Activated CD8-positive, alpha-beta memory T cell treated with anti-CD3 and anti-CD28 coated beads, Interleukin-2, amount 50 U/mL, for 4 hours (primary cell): ENCODE measurements around the gene OCEL1.
"Not testable (repeated sequence)": the region's sequence is repeated elsewhere in the genome, so short reads cannot be mapped to it uniquely, and the experiment has no call there.

Experiments
- DNase-seq: peaks from one replicate; pipeline ENCODE4 v3.0.0-alpha.2; 2020

Gene OCEL1

GRCh38 chr19:17226002-17226933 lies at the start of gene OCEL1:
Gene OCEL1 (plus strand): TSS chr19:17226226. CDS start chr19:17226248, 22 bp downstream.
- peak; percentile 96 for DNase-seq

DNA sequence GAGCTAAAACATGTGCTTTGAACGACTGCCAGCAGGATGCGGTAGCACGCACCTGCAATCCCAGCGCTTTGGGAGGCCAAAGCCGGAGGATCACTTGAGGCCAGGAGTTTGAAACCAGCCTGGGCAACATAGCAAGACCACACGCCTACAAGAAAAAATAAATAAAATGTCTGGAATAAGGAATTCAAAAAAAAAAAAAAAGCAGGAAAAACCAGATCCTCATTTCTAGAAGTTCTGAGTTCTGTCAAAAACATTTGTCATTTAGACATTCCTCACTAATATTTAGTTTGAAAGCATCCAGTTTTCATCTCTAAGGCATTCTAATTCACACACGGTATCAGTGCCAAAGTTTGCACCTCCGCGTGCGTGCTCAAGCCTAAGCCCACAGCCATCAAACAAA lies 47.7 kb upstream of the OCEL1 start:
- no peak for DNase-seq

- DNase-seq, result no peak
Observed at GRCh38 chr19:17180997-17181702, 44.9 kb upstream of the OCEL1 start.

DNA sequence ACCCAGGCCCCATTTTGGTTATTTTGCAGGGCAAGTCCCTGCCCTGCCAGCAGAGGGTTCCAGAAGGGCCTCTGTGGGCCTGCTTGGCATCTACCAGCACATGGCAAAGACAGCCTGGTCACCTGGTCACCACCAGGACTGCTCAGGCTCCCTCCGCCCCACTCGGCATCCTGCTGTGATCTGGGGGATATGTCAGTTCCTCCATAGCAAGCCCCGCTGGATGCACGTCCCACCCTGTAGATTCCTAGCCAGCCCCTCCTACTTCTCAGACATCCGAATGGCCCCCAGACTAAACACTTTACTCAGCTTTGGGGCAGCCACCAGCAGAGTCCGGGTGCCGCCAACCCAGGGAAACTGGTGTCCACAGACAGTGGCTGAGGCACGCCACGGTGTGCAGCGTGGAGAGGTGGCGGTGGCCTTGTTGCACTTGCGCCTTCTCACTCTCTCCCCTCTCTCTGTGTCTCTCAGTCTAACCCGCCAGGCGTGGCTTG lies 42.7 kb upstream of the OCEL1 start:
- DNase-seq, result no peak

- no peak for DNase-seq
Observed at GRCh38 chr19:17183858-17184321, 42.1 kb upstream of the OCEL1 start.

- peak; percentile 50 for DNase-seq
Observed at GRCh38 chr19:17184371-17184841, 41.6 kb upstream of the OCEL1 start.

DNA sequence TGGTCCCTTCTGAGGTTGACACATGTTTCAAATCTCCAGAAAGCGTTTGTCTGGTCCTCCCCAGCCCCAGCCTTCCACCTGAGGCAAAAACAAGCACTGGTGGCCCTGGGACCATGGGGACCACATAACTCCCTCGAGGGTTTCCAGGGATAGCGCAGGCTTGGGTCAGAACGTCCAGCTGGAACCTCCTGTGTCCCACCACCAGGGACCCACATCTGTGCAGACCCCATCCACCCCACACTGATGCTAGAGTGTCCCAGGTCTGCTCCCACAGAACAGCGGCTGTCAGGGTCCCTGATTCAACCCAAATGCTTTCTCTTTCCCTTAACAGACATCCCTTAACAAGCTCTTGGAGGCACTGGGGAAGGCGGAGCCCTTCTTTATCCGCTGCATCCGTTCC lies 40.4 kb upstream of the OCEL1 start:
- DNase-seq, result no peak

DNA sequence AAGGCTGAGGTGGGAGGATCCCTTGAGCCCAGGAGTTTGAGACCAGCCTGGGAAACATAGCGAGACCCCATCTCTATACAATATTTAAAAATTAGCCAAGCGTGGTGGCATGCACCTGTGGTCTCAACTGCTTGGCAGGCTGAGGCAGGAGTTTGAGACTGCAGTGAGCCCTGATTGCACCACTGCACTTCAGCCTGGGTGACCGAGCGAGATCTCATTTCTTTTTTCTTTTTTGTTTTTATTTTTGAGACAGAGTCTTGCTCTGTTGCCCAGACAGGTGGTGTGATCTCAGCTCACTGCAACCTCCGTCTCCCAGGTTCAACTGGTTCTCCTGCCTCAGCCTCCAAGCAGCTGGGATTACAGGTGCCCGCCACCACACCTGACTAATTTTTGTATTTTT lies 34.3 kb upstream of the OCEL1 start:
- DNase-seq, result not testable (repeated sequence)

DNA sequence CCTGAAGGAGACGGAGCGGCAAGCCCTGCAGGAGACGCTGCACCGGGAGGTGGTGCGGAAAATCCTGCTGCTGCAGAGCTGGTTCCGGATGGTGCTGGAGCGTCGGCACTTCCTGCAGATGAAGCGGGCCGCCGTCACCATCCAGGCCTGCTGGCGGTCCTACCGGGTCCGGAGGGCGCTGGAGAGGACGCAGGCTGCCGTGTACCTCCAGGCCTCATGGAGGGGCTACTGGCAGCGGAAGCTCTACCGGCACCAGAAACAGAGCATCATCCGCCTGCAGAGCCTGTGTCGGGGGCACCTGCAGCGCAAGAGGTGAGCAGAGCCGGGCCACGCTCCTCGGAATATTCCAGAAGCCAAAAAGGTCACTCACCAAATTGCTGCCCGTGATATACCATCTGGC lies 33.3 kb upstream of the OCEL1 start:
- no peak for DNase-seq

GRCh38 chr19:17194608-17195007 lies 31.4 kb upstream of the OCEL1 start:
- no peak for DNase-seq

DNA sequence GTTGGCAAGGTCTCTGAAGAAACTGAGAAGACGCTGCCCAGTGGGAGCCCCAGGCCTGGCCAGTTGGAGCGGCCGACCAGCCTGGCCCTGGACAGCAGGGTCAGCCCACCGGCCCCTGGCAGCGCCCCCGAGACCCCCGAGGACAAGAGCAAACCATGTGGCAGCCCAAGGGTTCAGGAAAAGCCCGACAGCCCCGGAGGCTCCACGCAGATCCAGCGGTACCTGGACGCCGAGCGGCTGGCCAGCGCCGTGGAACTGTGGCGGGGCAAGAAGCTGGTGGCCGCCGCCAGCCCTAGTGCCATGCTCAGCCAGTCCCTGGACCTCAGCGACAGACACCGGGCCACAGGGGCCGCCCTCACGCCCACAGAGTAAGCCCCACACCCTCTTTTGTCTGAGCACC lies 30.9 kb upstream of the OCEL1 start:
- no peak for DNase-seq

GRCh38 chr19:17196610-17197009 lies 29.4 kb upstream of the OCEL1 start:
- no peak for DNase-seq

DNA sequence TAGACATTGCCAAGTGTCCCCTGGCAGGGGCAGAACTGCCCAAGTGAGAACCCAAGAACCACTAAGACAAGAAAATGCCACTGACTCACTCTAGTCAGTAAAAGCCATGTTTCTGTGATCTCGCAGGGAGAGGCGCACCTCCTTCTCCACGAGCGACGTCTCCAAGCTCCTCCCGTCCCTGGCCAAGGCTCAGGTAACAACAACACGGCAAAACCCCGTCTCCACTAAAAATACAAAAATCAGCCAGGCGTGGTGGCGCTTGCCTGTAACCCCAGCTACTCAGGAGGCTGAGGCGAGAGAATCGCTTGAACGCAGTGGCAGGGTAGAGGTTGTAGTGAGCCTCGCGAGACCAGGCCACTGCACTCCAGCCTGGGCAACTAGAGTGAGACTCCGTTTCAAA lies 28.4 kb upstream of the OCEL1 start:
- DNase-seq, result no peak

- DNase-seq, result no peak
Observed at GRCh38 chr19:17200408-17201079, 25.5 kb upstream of the OCEL1 start.

GRCh38 chr19:17202249-17202648 lies 23.8 kb upstream of the OCEL1 start:
- no peak for DNase-seq

DNA sequence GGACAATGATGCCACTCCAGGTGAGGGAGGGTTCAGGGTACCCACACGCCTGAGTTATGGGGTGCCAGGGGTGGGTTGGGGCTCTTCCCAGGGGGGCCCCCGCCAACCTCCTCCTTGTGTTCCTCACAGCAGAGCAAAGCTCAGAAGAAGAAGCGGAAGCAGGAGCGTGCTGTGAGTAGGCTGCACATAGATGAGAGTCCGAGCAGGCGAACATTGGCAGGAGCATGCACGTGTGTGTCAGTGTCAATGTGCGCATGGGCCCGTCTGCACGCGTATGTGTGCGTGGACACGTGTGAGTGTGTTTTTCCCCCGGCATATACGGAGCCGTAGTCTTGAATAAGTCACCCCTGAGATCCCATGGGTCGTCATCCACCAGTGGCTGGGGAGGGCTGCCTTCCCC lies 23.3 kb upstream of the OCEL1 start:
- no peak for DNase-seq

GRCh38 chr19:17205237-17206140 lies 20.5 kb upstream of the OCEL1 start:
- peak; percentile 63 for DNase-seq

DNA sequence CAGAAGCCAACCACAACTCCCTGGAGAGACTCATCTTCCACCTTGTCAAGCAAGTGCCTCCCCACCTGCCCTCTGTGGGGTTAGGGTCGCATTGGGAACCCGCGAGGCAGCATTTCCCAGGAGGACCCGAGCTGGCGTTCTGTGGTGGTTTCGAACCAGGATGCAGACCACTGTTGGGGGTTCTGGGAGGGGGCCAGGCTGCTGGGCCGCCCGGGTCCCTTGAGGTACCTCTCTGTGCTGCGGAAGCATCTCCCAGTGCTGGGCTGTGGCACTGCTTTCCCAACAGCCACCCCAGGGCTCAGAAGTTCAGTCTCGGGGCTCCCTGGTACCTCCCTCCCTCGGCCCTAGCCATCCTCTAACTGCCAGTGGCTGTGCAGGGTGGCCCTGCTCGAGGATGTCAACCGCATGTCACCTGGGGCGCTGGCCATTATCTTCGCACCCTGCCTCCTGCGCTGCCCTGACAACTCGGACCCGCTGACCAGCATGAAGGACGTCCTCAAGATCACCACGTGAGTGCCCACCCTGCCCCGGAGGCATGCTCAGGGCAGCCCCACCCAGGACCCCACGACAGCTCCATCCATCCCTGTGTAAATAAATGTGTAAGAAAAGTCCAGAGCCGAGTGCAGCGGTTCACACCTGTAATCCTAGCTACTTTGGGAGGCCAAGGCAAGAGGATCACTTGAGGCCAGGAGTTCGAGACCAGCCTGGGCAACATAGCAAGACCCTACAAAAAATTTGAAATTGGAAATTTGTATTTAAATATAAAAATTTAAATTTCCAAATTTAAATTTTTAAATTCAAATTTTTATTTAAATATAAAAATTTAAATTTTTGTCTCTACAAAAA lies 19.1 kb upstream of the OCEL1 start:
- no peak for DNase-seq

GRCh38 chr19:17209126-17210036 lies 16.6 kb upstream of the OCEL1 start:
- peak; percentile 37 for DNase-seq

DNA sequence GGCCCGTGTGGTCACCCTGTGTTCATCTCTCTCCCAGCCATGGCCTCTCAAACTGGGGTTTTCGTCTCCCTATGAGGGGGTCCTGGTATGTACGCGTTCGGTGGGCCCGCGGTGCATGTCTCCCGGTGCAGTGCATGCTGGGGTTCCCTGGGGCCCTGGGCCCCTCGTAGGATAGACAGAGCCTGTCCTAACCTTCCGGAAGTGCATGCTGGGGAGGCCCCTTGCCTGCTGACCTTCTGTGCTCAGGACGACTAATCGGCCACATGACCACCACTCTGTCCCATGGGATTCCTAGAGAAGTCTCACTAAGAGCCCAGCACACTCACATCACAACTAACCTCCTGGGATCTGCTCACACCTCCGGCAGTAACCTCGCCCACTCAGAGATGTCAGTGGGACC lies 15.7 kb upstream of the OCEL1 start:
- no peak for DNase-seq
